GM23248 (cell line): Measurements from ENCODE around the gene KDELR3. TPM values are rescaled to one million over a fixed set of nuclear protein-coding genes. Genes with fewer than 3 reads are reported as not detected.

Experiments used
- DNase-seq: peaks from one replicate; pipeline ENCODE4 v3.0.0-alpha.2; 2015
- H2AFZ ChIP-seq: fragments of 200-600 bp; sonication (generic); 2 replicates; pipeline ENCODE4 v1.6.1; 2016; ENCODE audit warnings: antibody characterized with exemption
- H3F3A ChIP-seq: fragments of 200-600 bp; sonication (generic); 2 replicates; pipeline ENCODE4 v1.6.1; 2016; ENCODE audit warnings: mild to moderate bottlenecking, antibody characterized with exemption, mixed run types; ENCODE audit not compliant: insufficient read depth
- H3K27ac ChIP-seq: fragments of 200-600 bp; sonication (generic); 2 replicates; pipeline ENCODE4 v1.5.1; 2016; ENCODE audit warnings: mild to moderate bottlenecking
- H3K27me3 ChIP-seq: fragments of 200-600 bp; sonication (generic); replicated peaks from 2 replicates; pipeline ENCODE4 v1.6.1; 2016; ENCODE audit warnings: mild to moderate bottlenecking; ENCODE audit not compliant: insufficient read depth
- H3K36me3 ChIP-seq: fragments of 200-600 bp; sonication (generic); 2 replicates; pipeline ENCODE4 v1.6.1; 2016; ENCODE audit warnings: low read depth, mild to moderate bottlenecking
- H3K4me1 ChIP-seq: fragments of 200-600 bp; sonication (generic); 2 replicates; pipeline ENCODE4 v1.6.1; 2016; ENCODE audit warnings: mild to moderate bottlenecking; ENCODE audit not compliant: insufficient read depth
- H3K4me2 ChIP-seq: fragments of 200-600 bp; sonication (generic); one replicate; pipeline ENCODE4 v1.6.1; 2016; ENCODE audit warnings: mild to moderate bottlenecking; ENCODE audit not compliant: unreplicated experiment
- H3K4me3 ChIP-seq: fragments of 200-600 bp; sonication (generic); 2 replicates; pipeline ENCODE4 v1.5.1; 2016; ENCODE audit warnings: mild to moderate bottlenecking
- H3K79me2 ChIP-seq: fragments of 200-600 bp; sonication (generic); 2 replicates; pipeline ENCODE4 v1.6.1; 2016; ENCODE audit warnings: mild to moderate bottlenecking; ENCODE audit not compliant: insufficient read depth
- H3K9ac ChIP-seq: fragments of 200-600 bp; sonication (generic); 2 replicates; pipeline ENCODE4 v1.6.1; 2016; ENCODE audit warnings: mild to moderate bottlenecking
- H3K9me2 ChIP-seq: fragments of 200-600 bp; sonication (generic); 2 replicates; pipeline ENCODE4 v1.6.1; 2016; ENCODE audit warnings: mixed run types, mild to moderate bottlenecking, moderate library complexity; ENCODE audit not compliant: insufficient read depth
- H3K9me3 ChIP-seq: fragments of 200-600 bp; sonication (generic); one replicate; pipeline ENCODE4 v1.6.1; 2017; ENCODE audit warnings: low read depth
- H4K20me1 ChIP-seq: fragments of 200-600 bp; sonication (generic); 2 replicates; pipeline ENCODE4 v1.6.0; 2016; ENCODE audit not compliant: insufficient read depth
- EZH2 ChIP-seq: fragments of 200-600 bp; sonication (generic); IDR thresholded peaks from 2 replicates; pipeline ENCODE4 v1.6.1; 2018; ENCODE audit warnings: antibody characterized with exemption, mild to moderate bottlenecking; ENCODE audit not compliant: insufficient read depth, poor library complexity, severe bottlenecking
- EZH2phosphoT487 ChIP-seq: fragments of 200-600 bp; sonication (generic); IDR thresholded peaks from 2 replicates; pipeline ENCODE4 v1.6.1; 2018; ENCODE audit warnings: antibody characterized with exemption, moderate library complexity, mild to moderate bottlenecking, low read depth; ENCODE audit not compliant: insufficient read depth
- WGBS, 2 experiments: methylation state at CpG; one replicate each; pipeline ENCODE4 v1.1.6; 2015 to 2017; ENCODE audit warnings: low lambda C conversion rate in 2 of 2, low coverage in 1 of 2; ENCODE audit errors: missing lambda C conversion rate in 2 of 2; 5-methylcytosine and 5-hydroxymethylcytosine counted together
- in situ Hi-C: fragments of 300-500 bp; cut with MboI; formaldehyde crosslinking; loops from 2 replicates; pipeline ENCODE4 v1.15.0; 2020
- polyA plus RNA-seq: library from polyadenylated mRNA; unstranded; fragments of >200 nt; fragmentation: Nextera tagmentation; extraction: Ambion mirVana; gene quantifications from 2 replicates; pipeline ENCODE4 v1.2.1, GENCODE V29; 2016
- total RNA-seq: library from RNA; depleted of rRNA; stranded (reverse); fragments of >200 nt; shearing (Covaris generic); gene quantifications from 2 replicates; pipeline ENCODE4 v1.2.3, GENCODE V29; 2014

The KDELR3 gene
- total and polyA plus RNA-seq, 2 experiments from 2014 or later: 191 to 326 TPM

DNA sequence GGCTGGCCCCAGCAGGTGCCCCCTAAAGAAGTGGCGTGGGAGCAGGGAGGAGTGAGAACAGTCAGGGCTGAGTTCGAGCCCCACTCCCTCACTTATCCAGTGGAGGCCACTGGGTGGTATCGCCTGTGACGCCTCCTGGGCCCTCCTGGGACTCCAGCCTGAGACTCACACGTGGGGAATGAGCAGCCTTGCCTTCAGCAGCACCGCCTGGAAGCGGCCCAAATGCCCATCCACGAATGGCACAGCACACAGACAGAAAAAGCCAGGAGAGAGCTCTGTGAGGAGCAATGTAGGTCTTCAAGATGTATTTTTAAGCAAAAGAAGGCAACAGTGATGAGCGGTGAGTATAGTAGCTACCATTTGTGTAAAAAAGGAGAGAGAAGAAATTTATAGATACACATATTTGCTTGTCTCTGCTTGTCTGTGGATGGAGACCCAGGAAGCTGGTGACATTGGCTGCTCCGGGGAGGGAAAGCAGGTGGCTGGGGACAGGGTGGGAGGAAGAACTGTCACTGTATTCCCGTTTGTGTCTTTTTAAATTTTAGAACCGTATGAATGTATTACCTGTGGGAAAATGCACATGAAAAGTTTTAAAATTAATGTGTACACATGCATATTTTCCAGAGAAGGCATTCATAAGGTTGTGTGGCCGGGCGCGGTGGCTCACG lies 26.1 kb upstream of the KDELR3 start:
- Histone ChIP-seq H3K4me2 (no peak overlapping the region), H3K4me3 (no peak overlapping the region), H4K20me1 (no peaks in the 10 kb centered on the region), H3K36me3 (no peaks in the 10 kb centered on the region), H3K4me1 (no peaks in the 10 kb centered on the region), H3K79me2 (no peaks in the 10 kb centered on the region), H3K9me3 (no peaks in the 10 kb centered on the region), H3K9me2 (no peaks in the 10 kb centered on the region), H2AFZ (no peak overlapping the region), H3K27ac (no peak overlapping the region), H3K27me3 (peaks cover 6% of the 10 kb centered on the region), H3F3A (no peaks in the 10 kb centered on the region), H3K9ac (no peak overlapping the region)
- in situ Hi-C loops: no loop called here
- TF ChIP-seq EZH2phosphoT487: no peak
- no peak for TF ChIP-seq EZH2
- no peak for DNase-seq
- 64 to 65% methylated on average over 16 of the region's 16 CpGs for WGBS, 2 experiments

GRCh38 chr22:38442967-38443627 lies 24.8 kb upstream of the KDELR3 start:
- no peaks in the 10 kb centered on the region for H3F3A ChIP-seq
- H3K79me2 ChIP-seq: no peaks in the 10 kb centered on the region
- H3K27ac ChIP-seq: no peak overlapping the region
- H3K4me3 ChIP-seq: no peak overlapping the region
- H4K20me1 ChIP-seq: no peaks in the 10 kb centered on the region
- no peaks in the 10 kb centered on the region for H3K4me1 ChIP-seq
- H3K9ac ChIP-seq: no peak overlapping the region
- no peak for DNase-seq
- in situ Hi-C loops: no loop called here
- no peaks in the 10 kb centered on the region for H3K9me2 ChIP-seq
- peaks cover 6% of the 10 kb centered on the region for H3K27me3 ChIP-seq
- H3K9me3 ChIP-seq: no peaks in the 10 kb centered on the region
- H3K36me3 ChIP-seq: no peaks in the 10 kb centered on the region
- TF ChIP-seq EZH2 (no peak), EZH2phosphoT487 (no peak)
- 61 to 66% methylated on average over 12 to 13 of the region's 13 CpGs for WGBS, 2 experiments
- H2AFZ ChIP-seq: no peak overlapping the region
- no peak overlapping the region for H3K4me2 ChIP-seq

DNA sequence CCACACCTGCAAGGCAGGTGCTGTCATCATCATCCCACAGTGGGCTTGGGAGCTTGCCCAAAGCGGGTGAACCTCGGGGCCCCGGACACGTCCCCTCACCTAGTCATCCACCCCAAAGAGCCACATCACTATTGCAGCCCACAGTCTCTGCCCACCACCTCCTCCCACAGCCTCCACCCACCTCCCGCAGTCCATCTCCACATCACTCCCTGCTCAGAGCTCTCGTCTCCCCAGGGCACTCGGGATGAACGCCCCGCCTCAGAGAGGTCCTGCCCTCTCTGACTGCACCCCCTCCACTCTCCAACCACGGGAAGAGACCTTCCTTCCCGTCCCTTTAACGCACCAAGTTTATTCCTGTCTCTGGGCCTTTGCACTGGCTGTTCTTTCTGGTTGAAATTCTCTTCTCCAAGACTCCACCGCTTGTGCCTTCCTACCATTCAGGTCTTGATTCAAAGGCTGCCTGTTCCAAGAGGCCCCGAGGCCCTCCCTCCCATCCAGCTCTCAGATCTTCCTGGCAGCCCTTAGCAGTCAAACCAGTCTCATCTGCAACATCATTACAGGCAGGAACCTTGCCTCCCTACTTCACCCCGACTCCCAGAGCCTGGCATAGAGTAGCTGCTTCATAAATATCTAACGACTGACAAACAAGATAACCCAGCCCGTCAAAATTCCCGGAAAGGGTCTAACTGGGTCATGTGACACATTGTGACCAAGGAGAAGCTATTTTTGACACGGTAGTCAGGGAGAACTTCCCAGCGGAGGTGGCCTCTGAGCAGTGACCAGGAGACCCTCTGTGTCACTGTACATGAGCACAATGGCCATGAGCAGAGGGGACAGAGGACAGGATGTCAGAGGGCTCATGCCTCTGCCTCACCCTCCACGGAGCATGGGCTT lies 24.0 kb upstream of the KDELR3 start:
- no peaks in the 10 kb centered on the region for H3F3A ChIP-seq
- in situ Hi-C loops: no loop called here
- DNase-seq: no peak
- H4K20me1 ChIP-seq: no peaks in the 10 kb centered on the region
- H3K4me1 ChIP-seq: no peaks in the 10 kb centered on the region
- WGBS, 2 experiments: 48 to 49% methylated on average over 21 of the region's 21 CpGs
- TF ChIP-seq EZH2: no peak
- no peak for TF ChIP-seq EZH2phosphoT487
- H3K36me3 ChIP-seq: no peaks in the 10 kb centered on the region
- no peaks in the 10 kb centered on the region for H3K9me3 ChIP-seq
- no peaks in the 10 kb centered on the region for H3K79me2 ChIP-seq
- peaks cover 6% of the 10 kb centered on the region for H3K27me3 ChIP-seq
- H3K27ac ChIP-seq: no peak overlapping the region
- no peaks in the 10 kb centered on the region for H3K9me2 ChIP-seq
- no peak overlapping the region for H3K4me3 ChIP-seq
- H3K9ac ChIP-seq: no peak overlapping the region
- H3K4me2 ChIP-seq: no peak overlapping the region
- H2AFZ ChIP-seq: no peak overlapping the region

DNA sequence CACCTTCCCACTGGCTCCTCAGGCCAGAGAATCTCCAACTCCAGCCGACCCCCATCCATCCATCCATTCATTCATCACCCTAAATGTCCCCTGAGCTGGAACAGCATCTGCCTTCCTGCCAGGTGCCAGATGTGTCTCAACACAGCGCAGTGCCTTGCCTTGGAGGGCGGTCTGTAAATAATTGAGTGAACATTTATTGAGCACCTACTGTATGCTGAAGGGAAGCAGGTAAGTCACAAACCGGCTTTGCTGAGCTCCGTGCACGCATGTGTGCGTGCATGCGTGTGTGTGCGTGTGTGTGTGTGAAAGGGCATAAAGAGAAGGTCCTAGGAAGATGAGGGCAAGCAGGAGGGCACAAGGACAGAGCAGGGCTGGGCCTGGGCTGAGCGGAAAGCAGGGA lies 23.1 kb upstream of the KDELR3 start:
- TF ChIP-seq EZH2phosphoT487 (no peak), EZH2 (no peak)

More for the DNA sequence above, 23.1 kb upstream of the KDELR3 start:
- H3K9ac ChIP-seq: no peak overlapping the region
- no peaks in the 10 kb centered on the region for H3K4me1 ChIP-seq
- no peak overlapping the region for H3K27ac ChIP-seq
- no peaks in the 10 kb centered on the region for H3K79me2 ChIP-seq
- no peaks in the 10 kb centered on the region for H3K9me2 ChIP-seq
- H3K4me3 ChIP-seq: no peak overlapping the region
- DNase-seq: no peak
- H3K9me3 ChIP-seq: no peaks in the 10 kb centered on the region
- no peak overlapping the region for H3K4me2 ChIP-seq
- H3K27me3 ChIP-seq: peaks cover 6% of the 10 kb centered on the region
- in situ Hi-C loops: no loop called here
- H3K36me3 ChIP-seq: no peaks in the 10 kb centered on the region
- no peaks in the 10 kb centered on the region for H3F3A ChIP-seq
- H2AFZ ChIP-seq: no peak overlapping the region
- H4K20me1 ChIP-seq: no peaks in the 10 kb centered on the region
- 86 to 87% methylated on average over 10 of the region's 10 CpGs for WGBS, 2 experiments
